ENCODE data around the gene ADAMTS8.

Gene ADAMTS8, protein sequence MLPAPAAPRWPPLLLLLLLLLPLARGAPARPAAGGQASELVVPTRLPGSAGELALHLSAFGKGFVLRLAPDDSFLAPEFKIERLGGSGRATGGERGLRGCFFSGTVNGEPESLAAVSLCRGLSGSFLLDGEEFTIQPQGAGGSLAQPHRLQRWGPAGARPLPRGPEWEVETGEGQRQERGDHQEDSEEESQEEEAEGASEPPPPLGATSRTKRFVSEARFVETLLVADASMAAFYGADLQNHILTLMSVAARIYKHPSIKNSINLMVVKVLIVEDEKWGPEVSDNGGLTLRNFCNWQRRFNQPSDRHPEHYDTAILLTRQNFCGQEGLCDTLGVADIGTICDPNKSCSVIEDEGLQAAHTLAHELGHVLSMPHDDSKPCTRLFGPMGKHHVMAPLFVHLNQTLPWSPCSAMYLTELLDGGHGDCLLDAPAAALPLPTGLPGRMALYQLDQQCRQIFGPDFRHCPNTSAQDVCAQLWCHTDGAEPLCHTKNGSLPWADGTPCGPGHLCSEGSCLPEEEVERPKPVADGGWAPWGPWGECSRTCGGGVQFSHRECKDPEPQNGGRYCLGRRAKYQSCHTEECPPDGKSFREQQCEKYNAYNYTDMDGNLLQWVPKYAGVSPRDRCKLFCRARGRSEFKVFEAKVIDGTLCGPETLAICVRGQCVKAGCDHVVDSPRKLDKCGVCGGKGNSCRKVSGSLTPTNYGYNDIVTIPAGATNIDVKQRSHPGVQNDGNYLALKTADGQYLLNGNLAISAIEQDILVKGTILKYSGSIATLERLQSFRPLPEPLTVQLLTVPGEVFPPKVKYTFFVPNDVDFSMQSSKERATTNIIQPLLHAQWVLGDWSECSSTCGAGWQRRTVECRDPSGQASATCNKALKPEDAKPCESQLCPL

DNA sequence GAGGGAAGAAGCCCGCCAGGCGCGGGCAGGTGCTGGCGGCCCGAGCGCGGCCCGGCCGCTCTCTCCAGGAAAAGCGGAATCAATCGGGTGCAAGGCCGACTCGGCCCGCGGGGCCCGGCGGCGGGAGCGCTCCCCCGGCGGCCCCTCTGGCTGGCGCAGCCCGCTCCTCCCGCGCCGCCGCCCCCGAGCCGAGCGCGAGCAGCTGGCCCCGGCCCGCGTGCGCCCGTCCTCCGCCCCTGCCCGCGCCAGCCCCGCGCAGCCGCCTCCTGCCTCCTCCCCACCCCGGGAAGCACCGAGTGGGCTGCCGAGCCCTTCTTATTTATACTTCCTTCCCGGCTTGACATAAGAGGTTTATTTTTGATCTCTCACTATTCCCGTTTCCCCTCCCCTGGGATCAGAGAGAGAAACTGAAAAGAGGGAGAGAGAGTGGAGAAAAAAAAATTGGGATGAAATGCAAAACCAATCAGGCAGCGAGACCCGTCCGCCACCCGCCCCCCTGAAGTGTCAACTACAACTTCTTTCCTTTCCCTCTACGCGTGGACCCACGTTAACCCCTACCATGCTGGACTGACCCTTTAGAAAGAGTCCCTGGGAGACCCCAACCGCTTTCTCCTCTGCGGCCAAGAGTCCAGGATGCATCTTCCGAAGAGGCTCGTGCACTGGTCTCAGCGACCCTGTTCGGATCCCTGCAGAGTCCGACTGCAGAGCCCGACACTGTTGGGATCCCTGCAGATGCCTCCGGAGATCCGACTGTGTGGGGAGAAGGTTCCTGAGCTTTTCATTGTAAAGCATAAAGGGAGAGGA is at the start of gene ADAMTS8:
Gene ADAMTS8, minus strand, starts transcription at position 294 of the 804 bp plus-strand sequence. CDS start 323 bp downstream, outside the sequence.
- DNase-seq (ENCODE audit: low read depth), result no peak

DNA sequence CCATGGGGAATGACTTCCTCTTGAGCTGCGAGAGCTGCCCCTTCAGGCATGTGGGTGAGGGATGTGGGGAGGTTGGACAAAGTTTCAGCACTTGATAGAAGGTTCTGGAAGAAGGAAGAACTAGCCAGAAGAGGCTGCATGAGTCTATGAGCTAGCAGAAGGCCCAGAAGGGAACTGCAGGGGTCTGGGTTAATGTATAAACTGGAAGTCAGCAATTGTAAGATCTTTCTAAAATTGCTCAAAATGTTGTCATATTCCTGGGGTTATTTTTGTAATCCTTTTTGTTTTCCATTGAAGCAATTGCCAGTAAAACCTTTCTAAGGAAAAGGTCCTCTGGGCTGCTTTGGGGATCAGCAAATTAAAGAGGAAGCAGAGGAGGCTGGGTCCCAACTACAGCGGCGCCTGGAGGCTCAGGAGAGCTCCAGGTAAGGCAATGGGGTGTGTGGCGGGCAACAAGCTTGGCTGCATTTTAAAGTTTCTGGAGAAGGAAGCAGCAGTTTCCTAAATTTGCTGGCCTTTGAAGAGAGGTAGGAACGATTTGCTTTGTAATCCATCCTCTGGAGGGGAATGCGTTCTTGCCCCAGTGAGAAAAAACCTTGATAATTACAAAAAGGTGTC is 49.3 kb upstream of the ADAMTS8 start:
- no peak for DNase-seq (ENCODE audit: low read depth)

- DNase-seq (ENCODE audit: low read depth), result no peak
These were observed 48.6 kb upstream of the ADAMTS8 start for GRCh38 chr11:130476922-130477491.

- DNase-seq (ENCODE audit: low read depth), result no peak
These were observed 48.0 kb upstream of the ADAMTS8 start for GRCh38 chr11:130476200-130476921.

DNA sequence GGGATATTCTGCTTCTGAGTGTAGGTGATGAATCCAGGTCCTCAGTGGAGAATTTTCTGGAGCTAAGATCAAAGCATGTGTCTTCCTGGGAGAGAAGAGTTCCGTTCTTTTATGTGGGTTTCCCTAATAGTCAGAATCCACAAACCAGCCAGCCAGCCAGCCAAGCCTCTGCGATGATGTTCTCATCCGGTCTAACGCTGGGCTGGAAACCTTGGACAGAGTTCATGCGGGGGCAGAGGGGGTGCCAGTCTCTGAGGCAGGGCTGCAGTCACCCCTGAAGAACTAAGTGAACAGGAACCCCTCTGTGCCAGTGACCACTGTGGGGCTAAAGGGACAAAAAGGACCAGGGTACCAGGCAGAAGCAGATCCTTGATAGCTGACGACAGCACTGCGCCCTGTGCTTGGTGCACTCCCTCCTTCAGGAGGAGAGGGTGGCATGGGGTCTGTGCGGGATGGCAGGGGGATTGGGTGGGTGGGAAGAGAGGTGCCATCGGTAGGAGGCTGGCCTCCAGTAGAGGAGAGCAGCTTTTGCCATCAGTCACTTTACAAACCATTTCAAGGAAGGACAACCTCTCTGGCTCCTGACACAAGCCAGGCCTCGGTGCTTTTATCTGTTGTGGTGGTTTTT is 47.1 kb upstream of the ADAMTS8 start:
- DNase-seq (ENCODE audit: low read depth), result no peak

DNA sequence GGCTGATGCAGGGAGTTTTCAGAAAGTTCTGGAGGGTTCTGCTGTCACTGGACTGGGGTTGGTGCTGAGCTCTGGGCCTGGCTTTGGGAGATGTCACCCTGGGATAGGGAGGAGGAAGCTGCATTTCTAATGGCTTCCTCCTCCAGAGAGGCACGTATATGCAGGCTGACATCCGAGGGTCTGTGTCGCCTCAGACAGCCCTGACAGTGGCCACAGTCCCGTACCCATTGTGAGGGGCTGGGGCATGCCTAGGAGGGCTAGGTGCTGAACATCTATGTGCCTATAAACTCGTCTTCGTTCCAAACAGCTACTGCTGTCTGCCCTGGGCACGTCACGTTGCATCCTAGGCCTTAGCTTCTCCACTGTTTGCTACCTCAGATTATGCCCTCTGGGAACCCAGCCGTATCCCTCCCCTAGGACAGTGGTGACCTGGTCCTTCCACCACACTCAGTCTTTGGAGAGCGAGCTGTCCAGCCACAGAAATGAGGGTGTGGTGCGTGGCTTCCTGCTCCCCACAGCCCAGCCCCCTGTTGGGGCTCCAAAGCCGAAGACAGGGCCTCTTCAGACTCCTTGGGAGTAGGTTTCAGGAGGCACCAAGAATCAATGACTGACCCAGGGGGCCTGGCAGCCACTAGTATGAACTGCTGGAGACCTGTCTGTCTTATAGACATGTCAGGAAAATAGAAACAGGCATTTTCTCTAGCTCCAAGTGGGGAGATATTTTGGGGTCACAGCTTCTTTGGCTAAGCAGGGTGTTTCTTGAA is 46.4 kb upstream of the ADAMTS8 start:
- DNase-seq (ENCODE audit: low read depth), result no peak

- no peak for DNase-seq (ENCODE audit: low read depth)
These were observed 45.5 kb upstream of the ADAMTS8 start for GRCh38 chr11:130473795-130474377.

- DNase-seq (ENCODE audit: low read depth), result no peak
These were observed 44.8 kb upstream of the ADAMTS8 start for GRCh38 chr11:130473056-130473794.

DNA sequence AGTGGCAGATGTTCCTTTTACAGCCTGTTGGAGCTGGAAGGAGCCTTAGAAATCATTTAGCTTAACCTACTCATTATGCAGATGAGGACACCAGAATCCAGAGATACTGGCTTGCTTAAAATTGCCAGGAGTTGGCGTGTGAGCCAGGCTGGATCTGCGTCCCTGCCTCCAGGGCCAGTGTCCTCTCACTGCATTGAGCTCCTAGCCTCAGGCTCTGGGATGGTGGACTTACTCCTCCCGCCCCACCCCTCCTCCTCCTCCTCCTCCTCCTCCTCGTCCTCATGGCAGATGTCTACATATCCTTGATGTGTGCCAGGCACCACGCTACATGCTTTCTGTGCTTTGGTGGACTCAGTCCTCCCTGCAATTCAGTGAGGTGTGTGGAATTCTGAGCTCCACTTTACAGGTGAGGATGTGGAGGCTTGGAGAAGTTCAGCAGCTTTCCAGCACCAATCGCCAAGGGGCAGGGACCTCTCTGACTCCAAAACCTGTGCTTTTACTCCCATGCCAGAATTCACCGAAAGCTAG is 44.1 kb upstream of the ADAMTS8 start:
- DNase-seq (ENCODE audit: low read depth), result no peak

- no peak for DNase-seq (ENCODE audit: low read depth)
These were observed 43.5 kb upstream of the ADAMTS8 start for GRCh38 chr11:130471731-130472433.

DNA sequence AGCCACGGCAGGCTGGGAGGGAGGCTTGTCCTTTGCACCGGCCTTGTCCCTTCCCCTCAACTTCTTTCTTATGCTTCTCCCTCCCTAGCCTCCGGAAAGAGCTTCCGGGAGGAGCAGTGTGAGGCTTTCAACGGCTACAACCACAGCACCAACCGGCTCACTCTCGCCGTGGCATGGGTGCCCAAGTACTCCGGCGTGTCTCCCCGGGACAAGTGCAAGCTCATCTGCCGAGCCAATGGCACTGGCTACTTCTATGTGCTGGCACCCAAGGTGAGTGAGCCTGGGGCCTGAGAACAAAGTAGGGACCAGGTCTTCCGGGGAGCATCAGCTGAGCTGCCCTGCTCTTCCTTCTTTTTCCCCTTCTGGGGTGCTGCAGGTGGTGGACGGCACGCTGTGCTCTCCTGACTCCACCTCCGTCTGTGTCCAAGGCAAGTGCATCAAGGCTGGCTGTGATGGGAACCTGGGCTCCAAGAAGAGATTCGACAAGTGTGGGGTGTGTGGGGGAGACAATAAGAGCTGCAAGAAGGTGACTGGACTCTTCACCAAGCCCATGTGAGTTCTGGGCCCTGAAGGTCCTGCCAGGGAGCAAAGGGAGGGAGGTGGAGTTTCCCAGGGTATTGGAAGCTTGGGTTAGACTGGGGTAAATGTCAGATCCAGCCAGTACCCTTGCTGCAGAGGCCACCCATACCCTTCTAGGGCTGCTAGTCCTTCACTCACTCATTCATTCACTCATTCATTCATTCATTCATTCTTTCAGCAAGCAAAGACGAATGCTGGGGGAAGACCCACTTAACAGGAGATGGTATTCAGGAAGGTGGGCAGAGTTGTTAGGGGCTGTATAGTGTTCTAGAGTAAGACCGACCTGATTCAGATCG is 42.7 kb upstream of the ADAMTS8 start:
- DNase-seq (ENCODE audit: low read depth), result no peak

DNA sequence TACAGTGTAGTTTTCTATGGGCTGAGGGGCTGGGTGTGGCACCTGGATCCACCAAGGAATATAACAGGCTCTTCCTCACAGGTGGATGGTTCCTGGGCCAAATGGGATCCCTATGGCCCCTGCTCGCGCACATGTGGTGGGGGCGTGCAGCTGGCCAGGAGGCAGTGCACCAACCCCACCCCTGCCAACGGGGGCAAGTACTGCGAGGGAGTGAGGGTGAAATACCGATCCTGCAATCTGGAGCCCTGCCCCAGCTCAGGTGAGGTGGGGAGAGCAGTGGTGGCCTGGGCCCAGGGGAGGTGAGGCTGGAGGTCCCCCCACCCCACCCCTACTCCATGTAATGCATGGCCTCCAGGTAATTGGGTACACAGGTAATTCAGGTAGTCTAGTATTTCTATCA is 40.8 kb upstream of the ADAMTS8 start:
- no peak for DNase-seq (ENCODE audit: low read depth)

GRCh38 chr11:130467116-130467900 is 38.9 kb upstream of the ADAMTS8 start:
- no peak for DNase-seq (ENCODE audit: low read depth)

GRCh38 chr11:130465263-130465662 is 36.9 kb upstream of the ADAMTS8 start:
- no peak for DNase-seq (ENCODE audit: low read depth)

DNA sequence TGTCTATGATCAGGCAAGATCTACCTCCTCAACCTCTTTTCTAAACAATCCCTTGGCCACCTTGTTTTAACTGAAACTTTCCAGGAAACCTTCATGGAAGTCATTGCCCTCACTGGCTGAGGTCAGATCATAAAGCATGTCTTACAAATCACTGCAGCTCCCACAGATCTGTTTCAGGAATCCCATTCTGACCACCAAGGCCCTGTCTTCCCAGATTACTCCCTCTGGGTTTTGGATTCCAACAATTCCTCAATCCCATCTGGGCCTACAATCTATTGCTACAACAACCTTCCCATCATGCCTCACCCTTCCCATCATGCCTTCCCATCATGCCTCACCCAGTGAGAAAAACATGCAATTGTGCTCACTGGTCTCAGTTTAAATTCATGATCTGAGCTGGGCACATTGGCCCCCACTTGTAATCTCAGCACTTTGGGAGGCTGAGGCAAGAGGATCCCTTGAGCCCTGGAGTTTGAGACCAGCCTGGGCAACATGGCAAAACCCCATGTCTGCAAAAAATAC is 35.9 kb upstream of the ADAMTS8 start:
- no peak for DNase-seq (ENCODE audit: low read depth)
